ENCODE data around the gene CCT8.

Gene CCT8

DNA sequence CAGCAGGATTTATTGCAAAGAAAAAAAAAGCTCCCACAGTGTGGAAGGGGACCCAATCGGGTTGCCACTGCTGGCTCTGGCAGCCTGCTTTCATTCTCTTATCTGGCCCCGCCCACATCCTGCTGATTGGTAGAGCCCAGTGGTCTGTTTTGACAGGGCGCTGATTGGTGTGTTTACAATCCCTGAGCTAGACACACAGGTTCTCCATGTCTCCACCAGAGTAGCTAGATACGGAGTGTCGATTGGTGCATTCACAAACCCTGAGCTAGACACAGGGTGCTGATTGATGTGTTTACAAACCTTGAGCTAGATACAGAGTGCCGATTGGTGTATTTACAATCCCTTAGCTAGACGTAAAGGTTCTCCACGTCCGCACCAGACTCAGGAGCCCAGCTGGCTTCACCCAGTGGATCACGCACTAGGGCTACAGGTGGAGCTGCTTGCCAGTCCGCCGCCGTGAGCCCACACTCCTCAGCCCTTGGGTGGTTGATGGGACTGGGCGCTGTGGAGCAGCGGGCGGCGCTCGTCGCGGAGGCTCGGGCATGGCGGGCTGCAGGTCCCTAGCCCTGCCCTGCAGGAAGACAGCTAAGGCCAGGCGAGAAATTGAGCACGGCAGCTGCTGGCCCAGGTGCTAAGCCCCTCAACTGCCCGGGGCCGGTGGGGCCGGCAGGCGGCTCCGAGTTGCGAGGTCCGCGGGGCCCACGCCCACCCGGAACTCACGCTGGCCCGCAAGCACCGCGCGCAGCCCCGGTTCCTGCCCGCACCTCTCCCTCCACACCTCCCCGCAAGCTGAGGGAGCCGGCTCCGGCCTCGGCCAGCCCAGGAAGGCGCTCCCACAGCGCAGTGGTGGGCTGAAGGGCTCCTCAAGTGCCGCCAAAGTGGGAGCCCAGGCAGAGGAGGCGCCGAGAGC, 3.5 kb upstream of the CCT8 start:
- peak; percentile 82 for DNase-seq

DNA sequence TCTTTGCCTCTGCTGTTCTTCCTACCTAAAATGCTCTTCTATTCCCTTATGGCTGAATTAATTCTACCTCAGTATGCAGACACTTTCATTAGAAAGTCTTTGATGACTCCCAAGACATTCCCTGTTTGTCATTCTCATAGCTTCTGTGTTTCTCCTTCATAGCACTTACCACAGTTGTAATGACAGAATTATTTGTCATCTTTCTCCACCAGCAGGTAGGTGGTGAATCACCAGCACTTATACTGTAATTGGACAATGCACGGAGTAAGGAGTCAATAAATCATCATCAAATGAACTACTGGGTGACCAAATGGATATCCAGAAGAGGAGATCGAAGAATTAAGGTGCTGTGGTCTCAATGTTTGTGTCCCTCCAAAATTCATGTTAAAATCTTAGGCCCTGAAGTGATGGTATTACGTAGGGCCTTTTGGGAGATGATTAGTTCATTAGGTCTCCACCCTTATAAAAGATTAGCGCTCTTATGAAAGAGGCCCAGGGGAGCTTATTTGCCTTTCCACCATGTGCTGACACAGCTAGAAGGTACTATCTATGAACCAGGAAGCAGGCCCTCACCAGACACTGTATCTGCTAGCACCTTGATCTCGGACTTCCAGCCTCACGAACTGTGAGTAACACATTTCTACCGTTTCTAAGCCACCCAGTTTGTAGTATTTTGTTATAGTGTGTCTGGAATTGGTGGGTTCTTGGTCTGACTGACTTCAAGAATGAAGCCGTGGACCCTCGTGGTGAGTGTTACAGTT, 2.4 kb upstream of the CCT8 start:
- no peak for DNase-seq

DNA sequence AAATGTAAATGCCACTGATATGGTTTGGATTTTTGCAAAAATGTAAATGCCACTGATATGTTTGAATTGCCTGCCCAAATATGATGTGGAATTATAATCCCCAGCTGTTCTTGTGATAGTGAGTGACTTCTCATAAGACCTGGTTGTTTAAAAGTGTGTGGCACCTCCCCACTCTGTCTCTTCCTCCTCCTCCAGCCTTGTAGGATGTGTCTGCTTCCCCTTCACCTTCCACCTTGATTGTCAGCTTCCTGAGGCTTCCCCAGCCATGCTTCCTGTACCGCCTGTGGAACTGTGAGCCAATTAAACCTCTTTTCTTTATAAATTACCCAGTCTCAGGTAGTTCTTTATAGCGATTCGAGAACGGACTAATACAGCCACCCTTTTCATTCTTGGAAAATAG, 1.3 kb upstream of the CCT8 start:
- no peak for DNase-seq

DNA sequence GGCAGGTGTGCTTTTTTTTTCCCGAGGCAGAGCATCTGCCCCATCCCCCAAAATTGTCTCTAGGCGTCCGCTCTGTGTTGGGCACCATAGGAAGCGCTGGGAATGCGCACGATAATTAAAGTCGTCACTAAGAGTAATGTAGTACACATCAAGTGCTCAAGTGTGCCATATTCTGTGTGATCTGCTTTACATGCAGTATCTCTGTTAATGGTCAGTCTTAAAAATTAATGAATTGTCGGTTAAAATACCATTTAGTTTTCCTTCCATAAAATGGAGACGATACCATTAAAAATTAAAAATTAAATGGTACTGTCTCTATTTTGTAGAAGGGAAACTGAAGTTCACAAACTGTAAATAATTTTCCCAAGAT, 544 bp upstream of the CCT8 start:
- DNase-seq, result no peak

DNA sequence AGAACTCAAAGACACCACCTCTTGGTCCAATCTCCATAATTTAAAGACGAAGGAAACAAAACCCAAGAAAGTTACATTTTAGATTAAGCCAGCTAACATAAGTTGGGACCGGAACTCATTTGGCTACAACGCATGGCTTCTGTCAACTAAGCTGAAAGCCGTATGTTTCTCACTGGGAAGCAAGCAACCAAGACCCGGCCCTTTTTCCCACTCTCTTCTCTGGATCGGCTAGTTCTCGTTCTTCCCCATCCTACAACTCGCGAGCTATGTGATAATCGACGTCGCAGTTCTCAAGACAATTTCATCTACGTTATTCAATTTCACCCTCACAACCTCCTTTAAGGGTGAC, 601 bp downstream of the CCT8 start:
- DNase-seq, result no peak

DNA sequence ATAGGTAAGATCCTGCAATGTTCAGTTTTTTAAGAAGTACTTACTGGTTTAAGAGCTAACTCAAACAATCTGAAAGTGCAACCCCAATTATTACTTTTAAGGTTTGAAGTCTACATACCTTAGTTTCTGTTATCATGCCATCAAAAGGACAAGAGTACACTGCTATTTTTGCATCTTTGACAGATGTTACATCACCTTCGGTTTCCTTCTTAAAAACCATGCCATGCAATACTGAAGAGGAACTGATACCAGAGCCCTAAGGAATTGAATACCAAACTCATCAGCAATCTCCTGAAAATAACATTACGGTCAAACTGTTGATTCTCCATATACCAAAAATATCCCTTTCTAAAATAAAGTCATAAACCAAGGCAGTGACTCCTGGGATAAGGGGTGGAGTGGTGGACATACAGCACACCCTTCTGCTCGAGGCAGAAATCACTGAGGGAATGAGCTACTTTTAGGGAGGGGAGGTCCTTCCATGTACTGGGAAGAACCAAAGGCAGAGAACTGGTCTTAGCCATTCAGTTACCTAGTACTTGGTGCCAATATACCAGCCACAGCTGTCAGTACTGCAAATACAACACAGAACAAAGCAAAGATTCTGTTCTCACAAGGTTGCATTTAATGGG, 8.5 kb downstream of the CCT8 start:
- DNase-seq, result no peak

DNA sequence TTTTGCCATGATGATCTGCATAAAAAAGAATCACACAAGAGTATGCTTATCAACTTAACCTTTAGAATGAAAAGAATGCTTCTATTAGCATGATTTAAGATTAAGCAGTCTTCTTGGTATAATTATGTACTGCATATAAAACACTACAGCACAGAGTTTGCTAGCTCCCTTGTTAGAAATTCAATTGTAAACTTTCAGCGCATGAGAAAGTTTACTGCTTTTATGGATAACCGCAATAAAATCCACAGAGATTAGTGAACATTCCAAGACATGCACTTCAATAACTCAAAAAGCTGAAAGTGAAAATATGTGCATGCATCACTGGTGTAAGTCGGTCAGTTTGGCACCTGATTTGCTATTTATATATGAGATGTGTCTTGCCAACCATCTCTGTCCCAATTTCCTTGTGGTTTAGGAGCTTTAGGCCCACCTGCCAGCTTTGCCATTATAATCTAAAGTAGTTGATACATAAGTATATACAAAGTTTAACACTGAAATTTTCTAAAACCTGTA, 16.9 kb downstream of the CCT8 start:
- no peak for DNase-seq

DNA sequence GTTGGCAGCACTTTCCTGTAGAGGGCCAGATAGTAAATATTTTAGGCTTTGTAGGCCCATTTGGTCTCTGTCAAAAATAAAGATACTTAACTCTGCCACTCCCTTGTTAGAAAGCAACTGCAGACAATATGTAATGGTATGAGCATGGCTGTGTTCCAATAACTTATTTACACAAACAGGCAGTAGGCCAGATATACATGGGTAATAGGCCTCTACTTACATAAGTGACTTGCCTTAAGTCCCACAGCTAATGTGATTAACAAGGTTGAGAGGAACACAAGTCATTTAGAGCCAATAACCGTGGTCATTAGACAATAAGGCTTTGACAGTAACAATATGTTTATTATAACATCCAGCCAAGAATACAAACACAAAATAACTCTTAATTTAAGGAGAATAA, 17.4 kb downstream of the CCT8 start:
- DNase-seq, result no peak

DNA sequence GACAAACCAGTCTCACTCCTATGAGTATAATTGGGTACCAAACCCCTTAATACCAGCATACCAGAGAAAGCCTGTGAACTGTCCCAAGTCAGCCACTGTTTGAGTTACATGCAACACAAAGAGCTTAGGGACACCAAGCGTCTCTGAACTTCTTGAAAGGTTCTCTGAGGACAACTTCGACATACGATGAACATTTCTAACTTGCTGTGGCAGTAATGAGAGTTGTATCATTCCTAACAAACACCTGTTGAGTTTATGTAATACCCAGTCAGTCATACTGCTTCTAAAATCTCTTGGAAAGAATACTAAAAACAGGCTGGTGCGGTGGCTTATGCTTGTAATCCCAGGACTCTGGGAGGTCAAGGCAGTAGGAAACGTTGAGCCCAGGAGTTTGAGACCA, 18.4 kb downstream of the CCT8 start:
- no peak for DNase-seq

DNA sequence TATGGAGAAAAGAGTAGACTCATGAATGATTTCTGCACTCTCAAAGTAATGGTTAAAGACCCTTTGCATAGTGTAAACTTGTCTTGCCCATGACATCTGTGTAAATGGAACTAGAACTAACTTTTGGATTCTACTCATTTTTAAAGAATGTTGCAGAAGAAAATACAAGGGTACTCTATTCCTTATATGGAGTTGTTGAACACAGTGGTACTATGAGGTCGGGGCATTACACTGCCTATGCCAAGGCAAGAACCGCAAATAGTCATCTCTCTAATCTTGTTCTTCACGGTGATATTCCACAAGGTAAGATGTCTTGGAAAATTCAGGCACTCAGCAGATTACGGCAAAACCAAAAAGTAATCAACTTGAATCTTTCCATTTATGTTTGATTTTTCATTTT, 19.8 kb downstream of the CCT8 start:
- no peak for DNase-seq

DNA sequence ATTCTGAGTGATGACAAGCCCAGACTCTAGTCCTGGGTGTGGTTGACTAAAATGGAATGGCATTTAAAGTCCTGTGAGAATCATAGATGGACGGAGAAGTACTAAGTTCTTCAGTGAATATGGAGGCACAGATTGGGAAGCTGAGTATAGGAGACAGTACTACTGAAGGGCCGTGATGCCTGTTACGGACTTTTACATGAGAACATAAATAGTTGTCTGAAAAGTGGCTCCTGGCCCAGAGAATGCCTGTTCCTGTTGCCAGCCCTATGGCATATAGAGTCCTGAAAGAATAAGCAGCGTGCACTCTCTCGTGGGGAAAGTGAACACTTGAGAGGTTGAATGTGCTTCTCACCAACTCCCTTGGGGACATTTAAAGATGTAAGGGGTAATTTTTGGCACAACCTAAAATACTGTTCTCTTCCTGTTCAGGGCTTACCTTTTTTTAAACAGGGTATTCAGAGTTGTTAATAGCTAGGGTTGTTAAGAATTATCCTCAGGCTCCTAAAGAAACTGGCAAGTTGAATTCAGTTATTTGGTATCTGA, 20.4 kb downstream of the CCT8 start:
- DNase-seq, result no peak

DNA sequence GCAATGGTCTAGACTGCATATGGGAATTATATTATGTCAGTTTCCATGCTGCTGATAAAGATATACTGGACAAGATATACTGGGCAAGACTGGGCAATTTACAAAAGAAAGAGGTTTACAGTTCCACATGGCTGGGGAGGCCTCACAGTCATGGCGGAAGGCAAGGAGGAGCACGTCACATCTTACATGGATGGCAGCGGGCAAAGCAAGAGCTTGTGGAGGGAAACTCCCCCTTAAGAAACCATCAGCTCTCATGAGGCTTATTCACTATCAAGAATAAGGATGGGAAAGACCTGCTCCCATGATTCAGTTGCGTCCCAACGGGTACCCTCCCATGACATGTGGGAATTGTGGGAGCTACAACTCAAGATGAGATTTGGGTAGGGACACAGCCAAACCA, 21.2 kb downstream of the CCT8 start:
- no peak for DNase-seq

DNA sequence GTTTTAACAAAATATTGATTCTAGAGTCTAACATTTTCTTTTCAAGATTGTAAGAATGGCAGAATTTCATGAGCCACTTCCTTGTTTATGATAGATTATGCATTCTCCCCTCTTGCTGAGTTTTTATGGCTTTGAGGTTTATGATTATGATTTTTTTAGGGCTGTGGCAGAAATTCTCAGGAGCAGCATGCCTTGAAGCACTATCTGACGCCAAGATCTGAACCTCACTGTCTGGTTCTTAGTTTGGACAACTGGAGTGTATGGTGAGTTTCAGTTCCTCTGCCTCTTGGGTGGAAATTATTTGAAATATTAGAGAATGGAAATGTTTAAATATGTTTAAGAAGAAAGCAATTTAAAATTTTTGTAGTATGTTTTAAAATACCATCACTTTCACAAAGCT, 38.8 kb downstream of the CCT8 start:
- DNase-seq, result no peak

DNA sequence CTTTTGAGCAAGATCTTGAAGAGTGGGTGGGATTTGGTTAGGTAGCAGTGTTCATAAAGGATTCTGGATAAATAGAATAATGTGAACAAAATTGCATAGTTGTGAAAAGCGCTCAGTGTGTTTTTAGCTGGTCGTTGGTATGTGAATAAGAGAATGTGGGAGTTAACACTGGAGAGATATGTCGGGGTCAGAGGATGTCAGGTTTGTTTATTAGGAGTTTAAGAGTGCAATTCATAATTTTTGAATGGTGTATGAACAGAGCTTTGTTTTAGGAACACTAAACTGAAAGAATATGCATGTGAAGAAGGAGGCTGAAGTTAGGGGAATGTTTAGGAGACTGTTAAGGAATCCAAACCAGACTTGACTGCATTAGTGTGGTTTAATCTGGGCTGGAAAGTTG, 39.6 kb downstream of the CCT8 start:
- DNase-seq, result no peak

DNA sequence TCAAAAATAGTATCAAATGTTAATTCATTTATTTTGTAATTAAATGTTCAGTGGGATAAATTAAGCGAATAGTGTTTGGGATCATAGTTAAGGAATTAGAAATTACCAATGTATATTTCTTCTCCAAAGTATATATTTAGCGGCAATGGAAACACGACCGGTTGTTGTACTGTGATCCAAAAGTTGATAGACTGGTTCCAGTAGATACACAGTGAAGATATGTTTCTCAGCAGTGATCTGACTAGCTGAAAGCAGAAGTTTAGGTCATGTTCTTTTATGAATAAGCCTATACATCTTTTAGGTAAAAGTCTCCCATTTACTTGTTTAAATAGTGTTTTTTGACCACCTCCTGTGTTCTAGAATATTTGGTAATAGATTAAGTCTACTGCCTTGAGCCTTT, 40.1 kb downstream of the CCT8 start:
- no peak for DNase-seq

DNA sequence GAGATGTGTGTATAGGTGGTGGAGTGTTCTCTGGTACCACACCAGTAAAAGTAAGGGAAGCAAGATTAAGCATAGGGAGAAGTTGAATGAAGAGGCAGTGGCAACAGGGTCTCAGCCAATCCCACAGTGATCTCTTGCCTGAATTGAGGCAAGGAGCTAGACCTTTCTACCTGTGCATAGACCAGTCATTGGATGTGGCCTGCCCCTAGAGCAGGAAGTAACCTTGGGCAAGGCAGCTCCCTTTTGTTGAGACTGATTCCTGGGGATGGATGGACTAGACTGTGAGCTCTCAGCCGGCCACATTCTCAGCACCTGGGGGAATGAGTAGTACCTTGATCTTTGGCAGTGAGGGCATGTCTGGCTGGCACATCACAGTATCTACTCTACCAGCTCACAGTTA, 42.5 kb downstream of the CCT8 start:
- DNase-seq, result no peak

DNA sequence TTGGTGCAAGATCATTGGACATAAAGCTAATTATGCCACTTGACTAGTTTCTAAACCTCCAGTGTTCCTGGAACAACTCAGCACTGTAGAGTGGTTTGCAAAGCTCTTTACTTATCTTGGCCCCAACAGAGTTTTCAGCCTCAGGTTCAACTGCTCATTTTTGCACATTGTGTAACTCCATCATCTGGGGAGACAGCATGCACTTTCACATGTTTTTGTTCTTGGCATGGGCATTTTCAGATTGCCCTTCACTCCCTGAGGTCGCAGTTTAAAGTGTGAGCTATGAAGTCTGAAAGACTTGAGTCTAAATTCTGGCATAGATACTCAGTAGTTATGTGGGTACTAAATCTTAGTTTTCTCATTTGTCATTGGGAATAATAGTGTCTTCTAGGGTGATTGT, 43.9 kb downstream of the CCT8 start:
- DNase-seq, result no peak

DNA sequence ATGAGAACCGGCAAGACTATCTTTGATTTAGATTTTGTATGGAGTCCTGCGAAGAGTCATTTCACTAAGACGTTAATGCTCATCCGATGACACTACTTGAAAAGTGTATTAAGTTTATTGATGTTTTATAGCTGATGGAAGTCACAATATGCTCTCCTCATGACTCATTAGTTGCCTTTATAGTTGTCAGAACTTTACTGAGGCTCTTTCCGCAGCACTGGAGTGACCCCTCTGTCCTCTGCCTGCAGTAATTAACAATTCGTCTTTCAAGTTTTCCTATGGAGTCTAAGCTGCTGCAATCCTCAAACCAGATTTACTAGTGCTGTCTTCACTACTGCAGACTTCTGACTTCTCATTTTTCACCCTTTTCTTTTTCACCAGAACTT, 48.1 kb downstream of the CCT8 start:
- no peak for DNase-seq

DNA sequence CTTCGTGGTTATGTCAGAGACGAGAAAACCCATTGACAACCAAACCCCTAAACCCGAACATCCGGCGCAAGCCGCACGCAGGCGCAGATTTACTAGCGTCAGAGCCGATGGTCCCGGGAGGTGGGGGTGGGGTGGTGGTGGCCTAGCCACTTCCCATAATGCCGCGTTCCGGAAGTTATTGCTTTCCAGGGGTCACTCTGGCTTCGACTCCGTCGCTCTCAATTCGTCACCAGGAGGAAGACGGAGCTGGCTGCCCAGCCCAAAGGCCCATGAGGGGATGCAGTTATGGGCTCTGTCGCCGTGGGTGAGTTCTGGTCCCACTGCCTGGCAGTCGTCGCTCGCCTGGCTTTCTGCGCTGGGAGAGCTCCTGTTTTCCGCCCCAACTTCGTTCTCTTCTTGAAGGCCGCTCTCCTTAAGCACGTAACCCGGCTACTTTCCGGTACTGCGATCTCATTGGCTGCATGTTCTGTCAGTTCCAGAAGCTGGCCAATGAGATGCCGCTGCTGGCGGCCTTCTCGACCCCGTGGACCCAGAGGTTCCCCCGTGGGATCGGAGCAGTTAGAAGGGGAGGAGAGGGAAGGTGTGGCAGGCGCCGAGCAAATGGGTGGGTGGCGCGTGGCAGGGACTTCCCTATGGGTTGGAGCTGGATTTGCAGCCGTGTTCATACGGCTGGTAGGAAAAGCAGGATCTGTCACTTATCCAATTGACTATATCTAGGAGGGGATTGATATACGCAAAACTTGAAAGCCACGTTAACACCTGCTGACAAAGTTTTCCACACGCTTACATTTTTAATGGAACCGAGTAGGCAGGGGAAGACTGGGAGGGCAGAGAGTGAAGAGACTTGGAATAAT, 48.7 kb downstream of the CCT8 start, which contains the start of gene USP16:
Gene USP16, plus strand, starts transcription at position 195 of the 854 bp plus-strand sequence. CDS start 3,246 bp downstream, outside the sequence.
- DNase-seq, result peak; percentile 95

DNA sequence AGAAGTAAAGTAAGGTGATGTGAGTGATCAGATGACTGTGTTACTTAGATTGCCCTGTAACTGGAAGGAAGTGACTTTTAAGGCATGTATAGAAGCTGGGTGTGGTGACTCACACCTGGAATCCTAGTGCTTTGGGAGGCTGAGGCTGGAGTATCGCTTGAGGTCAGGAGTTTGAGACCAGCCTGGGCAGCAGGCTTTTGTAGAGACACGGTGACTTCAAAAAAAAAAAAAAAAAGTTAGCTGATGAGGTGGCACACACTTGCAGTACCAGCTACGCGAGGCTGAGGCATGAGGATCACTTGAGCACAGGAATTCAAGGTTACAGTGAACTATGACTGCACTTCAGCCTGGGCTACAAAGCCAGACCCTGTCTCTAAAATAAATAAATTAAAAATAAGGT, 51.3 kb downstream of the CCT8 start:
- DNase-seq, result peak; percentile 6

DNA sequence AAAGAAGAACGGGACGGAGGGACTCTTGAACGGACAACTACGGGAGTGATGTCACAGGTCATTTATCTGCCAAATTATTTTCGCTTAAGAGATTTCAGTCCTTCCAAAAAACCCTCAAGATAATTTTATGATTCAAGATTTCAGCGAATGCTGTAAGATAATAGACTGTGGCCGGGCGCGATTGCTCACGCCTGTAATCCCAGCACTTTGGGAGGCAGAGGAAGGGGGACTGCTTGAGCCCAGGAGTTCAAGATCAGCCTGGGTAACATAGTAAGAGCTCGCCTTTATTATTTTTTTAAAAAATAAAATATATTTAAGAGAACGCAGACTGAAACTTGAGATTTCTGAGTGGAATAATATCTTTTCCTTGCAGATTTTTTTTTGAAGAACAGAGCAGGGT, 54.9 kb downstream of the CCT8 start:
- DNase-seq, result peak; percentile 14

DNA sequence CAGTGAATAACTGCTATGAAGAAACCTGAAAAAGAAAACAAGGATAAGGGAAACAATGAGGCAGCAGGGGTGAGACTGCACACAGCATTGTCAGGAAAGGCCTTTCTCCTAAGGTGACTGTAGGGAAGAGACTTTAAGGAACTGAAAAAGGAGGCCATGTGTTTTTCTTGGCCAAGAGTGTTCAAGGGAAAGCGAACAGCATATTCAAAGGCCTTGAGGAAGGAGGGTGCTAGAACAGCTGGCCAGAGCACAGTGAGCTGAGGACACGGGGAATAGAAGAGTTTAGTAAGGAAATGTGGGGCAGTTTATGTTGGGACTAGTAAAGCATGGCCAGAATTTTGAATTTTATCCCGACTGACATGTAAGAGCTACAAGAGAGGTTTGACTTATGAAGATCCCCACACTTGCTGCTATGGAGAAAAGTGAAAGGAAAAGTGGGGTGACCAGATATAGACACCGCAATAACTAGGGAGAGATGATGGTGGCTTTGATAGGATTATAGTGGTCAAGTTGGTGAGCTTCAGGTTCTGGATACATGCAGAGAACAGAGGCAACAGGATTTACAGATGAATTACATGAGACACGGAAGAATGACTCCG, 55.7 kb downstream of the CCT8 start:
- no peak for DNase-seq
